ENCODE results near the gene OR14A16. TPM values are rescaled to one million over a fixed set of nuclear protein-coding genes. Genes with fewer than 3 reads are reported as not detected.

The OR14A16 gene
- total RNA-seq, 1 experiment from 2014 or later = not detected

DNA sequence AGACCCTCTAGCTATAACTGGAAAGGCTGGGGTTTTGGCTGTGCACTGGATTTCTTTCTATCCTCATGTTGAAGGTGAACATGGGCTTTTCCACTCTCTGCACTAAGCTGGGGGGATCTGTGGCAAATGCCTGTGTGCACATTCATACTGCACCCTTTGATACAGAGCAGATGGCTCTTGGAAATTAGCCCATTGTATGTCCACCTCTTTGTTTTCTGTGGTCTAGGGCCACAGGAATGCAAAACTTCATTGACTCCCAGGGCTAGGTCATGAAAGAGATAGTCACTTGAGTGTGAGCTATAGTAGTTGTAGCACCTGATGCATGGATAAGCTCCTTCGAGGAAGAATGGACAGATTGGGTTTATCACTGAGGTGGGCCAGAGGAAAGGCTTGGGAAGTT lies 5.7 kb upstream of the OR14A16 start:
- no TSS peak for BruUV-seq (replicated peaks)
- POLR2A ChIA-PET = no interaction called here

DNA sequence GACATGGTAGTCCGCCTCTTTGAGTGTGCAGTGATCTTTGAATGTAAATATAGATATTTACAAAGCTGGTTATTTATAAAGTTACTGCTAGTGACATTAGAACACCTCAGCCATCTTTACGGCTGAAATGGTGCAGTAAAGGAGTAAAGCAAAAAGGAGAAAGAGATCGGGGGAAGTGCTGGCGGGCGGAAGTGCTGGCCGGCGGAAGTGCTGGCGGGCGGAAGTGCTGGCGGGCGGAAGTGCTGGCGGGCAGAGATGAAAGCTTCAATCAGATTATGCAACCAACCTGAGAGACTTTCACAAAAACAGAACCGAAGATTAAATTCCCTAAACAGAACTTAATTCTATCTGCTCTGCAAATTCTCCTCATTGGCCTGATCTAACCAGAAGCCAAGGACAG lies 1.4 kb upstream of the OR14A16 start:
- no TSS peak for BruUV-seq (replicated peaks)
- ChIA-PET POLR2A (no interaction called here), CTCF (no interaction called here)
- DNase-seq (ENCODE audit: low read depth, low spot score) = no peak
- ATAC-seq = no peak
- Histone ChIP-seq H3K36me3 (ENCODE audit: control insufficient read depth, insufficient read depth, low read length) (no peaks in the 10 kb centered on the region), H3K27ac (ENCODE audit: low read length) (no peak overlapping the region), H3K4me3 (ENCODE audit: low read depth in 2 of 2, low read length in 2 of 2) (no peak overlapping the region), H3K27me3 (ENCODE audit: control insufficient read depth, insufficient read depth, low read length) (no peaks in the 10 kb centered on the region), H3K4me1 (ENCODE audit: control insufficient read depth, insufficient read depth, low read length) (no peaks in the 10 kb centered on the region), H3K9me3 (ENCODE audit: control insufficient read depth, insufficient read depth, low read depth, low read length) (no peaks in the 10 kb centered on the region)
- intact Hi-C loops (cut with micrococcal nuclease; ENCODE audit: unreplicated experiment) (no loop called here), in situ Hi-C loops (cut with HindIII; ENCODE audit: low pct_unique_long_range_greater_than_20kb, low sequenced_read_pairs) (no loop called here)
- TF ChIP-seq SIN3A (IDR thresholded peaks at IDR 0.05; ENCODE audit: borderline replicate concordance, insufficient read depth, low read depth, low read length) (no peak), CTCF (IDR thresholded peaks at IDR 0.05) (no peak), POLR2AphosphoS5 (IDR thresholded peaks at IDR 0.05; ENCODE audit: low read depth, low read length) (no peak), REST (IDR thresholded peaks at IDR 0.05; ENCODE audit: insufficient read depth in 1 of 2, low read depth in 2 of 2, low read length in 1 of 2) (no peak), TCF7L2 (IDR thresholded peaks at IDR 0.05; ENCODE audit: low read depth, low read length) (no peak)

More for the DNA sequence above, 5.7 kb upstream of the OR14A16 start:
- H3K4me3 ChIP-seq (ENCODE audit: low read depth in 2 of 2, low read length in 2 of 2) = no peak overlapping the region
- TF ChIP-seq SIN3A (IDR thresholded peaks at IDR 0.05; ENCODE audit: borderline replicate concordance, insufficient read depth, low read depth, low read length) = no peak
- no peak for TF ChIP-seq TCF7L2 (IDR thresholded peaks at IDR 0.05; ENCODE audit: low read depth, low read length)
- TF ChIP-seq REST (IDR thresholded peaks at IDR 0.05; ENCODE audit: insufficient read depth in 1 of 2, low read depth in 2 of 2, low read length in 1 of 2) = no peak
- TF ChIP-seq POLR2AphosphoS5 (IDR thresholded peaks at IDR 0.05; ENCODE audit: low read depth, low read length) = no peak
- in situ Hi-C loops (cut with HindIII; ENCODE audit: low pct_unique_long_range_greater_than_20kb, low sequenced_read_pairs) = no loop called here
- no peaks in the 10 kb centered on the region for H3K4me1 ChIP-seq (ENCODE audit: control insufficient read depth, insufficient read depth, low read length)
- CTCF ChIA-PET = interaction anchor here (0.6 kb wide), 1 partner anchor 10 kb away, joined by 3 read pairs; no protein-coding TSS in a partner anchor
- no peaks in the 10 kb centered on the region for H3K9me3 ChIP-seq (ENCODE audit: control insufficient read depth, insufficient read depth, low read depth, low read length)
- no peak overlapping the region for H3K27ac ChIP-seq (ENCODE audit: low read length)
- H3K27me3 ChIP-seq (ENCODE audit: control insufficient read depth, insufficient read depth, low read length) = no peaks in the 10 kb centered on the region
- H3K36me3 ChIP-seq (ENCODE audit: control insufficient read depth, insufficient read depth, low read length) = no peaks in the 10 kb centered on the region
- intact Hi-C loops (cut with micrococcal nuclease; ENCODE audit: unreplicated experiment) = no loop called here
- DNase-seq (ENCODE audit: low read depth, low spot score) (no peak), ATAC-seq (no peak)

Data from Panc1 (cell line).